Natural killer cell (primary cell): Measurements from ENCODE around the gene KIAA0408. TPM values are rescaled to one million over a fixed set of nuclear protein-coding genes. Genes with fewer than 3 reads are reported as not detected.
A peak's percentile ranks its signal among the peaks of the same experiment; 100 is the strongest.
"Not testable (repeated sequence)": the region's sequence is repeated elsewhere in the genome, so short reads cannot be mapped to it uniquely, and the experiment has no call there.

Source experiments
- ATAC-seq, 3 donors: fragments of 150-1000 bp in 2 of 3; fragments of 200-7000 bp in 1 of 3; cut with Tn5 transposase; 1 replicate in 1 of 3; 2 replicates in 2 of 3; pipeline ENCODE4 v1.10.0; 2021; ENCODE audit warnings: mild to moderate bottlenecking in 2 of 3, moderate library complexity in 2 of 3
- DNase-seq, 2 donors: peaks; one replicate each; pipeline versions ENCODE4 v3.0.0 to v3.0.0-alpha.2; 2013 to 2021; ENCODE audit warnings: mixed read lengths in 1 of 2
- H3K27ac ChIP-seq: one replicate; pipeline ENCODE4 v1.5.1; 2013; ENCODE audit warnings: mild to moderate bottlenecking, low read length
- H3K27me3 ChIP-seq: one replicate; pipeline ENCODE4 v1.6.1; 2013; ENCODE audit warnings: low read length; ENCODE audit not compliant: control insufficient read depth, insufficient read depth
- H3K36me3 ChIP-seq: one replicate; pipeline ENCODE4 v1.6.1; 2013; ENCODE audit warnings: low read length; ENCODE audit not compliant: control insufficient read depth, insufficient read depth
- H3K4me1 ChIP-seq: one replicate; pipeline ENCODE4 v1.6.1; 2013; ENCODE audit warnings: low read length; ENCODE audit not compliant: control insufficient read depth, insufficient read depth
- H3K4me3 ChIP-seq: one replicate; pipeline ENCODE4 v1.5.1; 2013; ENCODE audit warnings: low read length
- H3K9me3 ChIP-seq: one replicate; pipeline ENCODE4 v1.6.1; 2013; ENCODE audit warnings: low read length; ENCODE audit not compliant: control insufficient read depth, insufficient read depth
- H3K27ac Mint-ChIP-seq, 2 donors: one replicate each; pipeline ENCODE4 v1.8.0; 2022; ENCODE audit warnings: mild to moderate bottlenecking in 2 of 2, mixed read lengths in 2 of 2, moderate library complexity in 1 of 2
- H3K27me3 Mint-ChIP-seq, 2 donors: one replicate each; pipeline ENCODE4 v1.8.0; 2022; ENCODE audit warnings: low read depth in 2 of 2, mixed read lengths in 2 of 2
- H3K36me3 Mint-ChIP-seq: one replicate; pipeline ENCODE4 v1.8.0; 2022; ENCODE audit warnings: mixed read lengths
- H3K4me1 Mint-ChIP-seq, 2 donors: one replicate each; pipeline ENCODE4 v1.8.0; 2022; ENCODE audit warnings: mixed read lengths in 2 of 2
- H3K4me3 Mint-ChIP-seq: one replicate; pipeline ENCODE4 v1.8.0; 2022; ENCODE audit warnings: mild to moderate bottlenecking, moderate library complexity, mixed read lengths
- H3K9me3 Mint-ChIP-seq, 2 donors: one replicate each; pipeline ENCODE4 v1.8.0; 2022; ENCODE audit warnings: mixed read lengths in 2 of 2
- CTCF ChIP-seq: fragments of 200-600 bp; IDR thresholded peaks from one replicate; pipeline ENCODE4 v1.8.0; 2022; ENCODE audit warnings: antibody characterized with exemption
- WGBS: methylation state at CpG from one replicate; pipeline ENCODE4 v1.1.7; 2013; ENCODE audit warnings: missing lambda C conversion rate; ENCODE audit not compliant: insufficient coverage; 5-methylcytosine and 5-hydroxymethylcytosine counted together
- intact Hi-C: fragments of 100-400 bp; cut with micrococcal nuclease; formaldehyde crosslinking; loops from one replicate; pipeline ENCODE4 v1.14.2; 2022
- total RNA-seq, 4 donors: library from RNA; stranded (reverse); fragments of 120-200 nt in 1 of 4; gene quantifications; one replicate each; pipeline versions ENCODE4 v1.2.3 to v1.2.4, GENCODE V29; 2013 to 2022

KIAA0408 gene
- total RNA-seq, 3 donors from 2014 or later (not counting 1 experiment from before 2014, with no cell fraction given) = 0.58 TPM; not detected in 2

- H3K36me3 Mint-ChIP-seq = no peaks in the 10 kb centered on the region
- H3K4me3 Mint-ChIP-seq = no peak overlapping the region
- 73% methylated on average over 5 of the region's 7 CpGs for WGBS
- ATAC-seq (no peak), DNase-seq (no peak)
- Histone ChIP-seq H3K36me3 (no peaks in the 10 kb centered on the region), H3K27me3 (no peaks in the 10 kb centered on the region), H3K4me1 (no peaks in the 10 kb centered on the region), H3K9me3 (no peaks in the 10 kb centered on the region), H3K27ac (no peak overlapping the region), H3K4me3 (no peak overlapping the region)
- no peak overlapping the region for H3K27ac Mint-ChIP-seq
- intact Hi-C loops = no loop called here
- H3K9me3 Mint-ChIP-seq = no peaks in the 10 kb centered on the region
- peaks cover 0 to 8% of the 10 kb centered on the region in 2 donors for H3K27me3 Mint-ChIP-seq
- H3K4me1 Mint-ChIP-seq = no peaks in the 10 kb centered on the region
- no peak for TF ChIP-seq CTCF
Measured at GRCh38 chr6:127435626-127436220, 23.5 kb downstream of the KIAA0408 start.

GRCh38 chr6:127434651-127435050, 24.5 kb downstream of the KIAA0408 start:
- Mint-ChIP-seq H3K4me3 (no peak overlapping the region), H3K4me1 (no peaks in the 10 kb centered on the region), H3K9me3 (no peaks in the 10 kb centered on the region), H3K27me3 (peaks cover 0 to 6% of the 10 kb centered on the region in 2 donors), H3K27ac (no peak overlapping the region), H3K36me3 (no peaks in the 10 kb centered on the region)
- Histone ChIP-seq H3K27me3 (no peaks in the 10 kb centered on the region), H3K9me3 (no peaks in the 10 kb centered on the region), H3K36me3 (no peaks in the 10 kb centered on the region), H3K27ac (no peak overlapping the region), H3K4me3 (no peak overlapping the region), H3K4me1 (no peaks in the 10 kb centered on the region)
- DNase-seq = no peak
- intact Hi-C loops = no loop called here
- no peak for TF ChIP-seq CTCF
- no peak for ATAC-seq

- H3K27me3 ChIP-seq, H3K27ac ChIP-seq, H3K36me3 Mint-ChIP-seq, ATAC-seq, H3K4me1 ChIP-seq, intact Hi-C loops, H3K4me3 Mint-ChIP-seq, DNase-seq, H3K27ac Mint-ChIP-seq, H3K4me3 ChIP-seq, H3K9me3 ChIP-seq, H3K27me3 Mint-ChIP-seq, H3K9me3 Mint-ChIP-seq, H3K36me3 ChIP-seq, H3K4me1 Mint-ChIP-seq: not testable (repeated sequence)
- 81% methylated on average over 9 of the region's 9 CpGs for WGBS
Measured at GRCh38 chr6:127428562-127428961, 30.6 kb downstream of the KIAA0408 start.

GRCh38 chr6:127423921-127424320, 35.3 kb downstream of the KIAA0408 start:
- Mint-ChIP-seq H3K4me1 (peaks cover 6 to 7% of the 10 kb centered on the region in 2 donors), H3K27me3 (peaks cover 0 to 3% of the 10 kb centered on the region in 2 donors), H3K4me3 (no peak overlapping the region), H3K27ac (no peak overlapping the region), H3K9me3 (no peaks in the 10 kb centered on the region), H3K36me3 (no peaks in the 10 kb centered on the region)
- H3K4me3 ChIP-seq = no peak overlapping the region
- TF ChIP-seq CTCF = no peak
- H3K4me1 ChIP-seq = no peaks in the 10 kb centered on the region
- 8% methylated on average over 2 of the region's 2 CpGs for WGBS
- no peak for ATAC-seq
- no peaks in the 10 kb centered on the region for H3K27me3 ChIP-seq
- DNase-seq = no peak
- no peaks in the 10 kb centered on the region for H3K36me3 ChIP-seq
- intact Hi-C loops = no loop called here
- H3K27ac ChIP-seq = no peak overlapping the region
- no peaks in the 10 kb centered on the region for H3K9me3 ChIP-seq

GRCh38 chr6:127421164-127421563, 38.0 kb downstream of the KIAA0408 start:
- WGBS = 67% methylated on average over 3 of the region's 3 CpGs
- H3K36me3 ChIP-seq, H3K27me3 ChIP-seq, H3K27ac ChIP-seq, H3K4me3 Mint-ChIP-seq, H3K36me3 Mint-ChIP-seq, H3K9me3 Mint-ChIP-seq, H3K4me1 Mint-ChIP-seq, H3K9me3 ChIP-seq, H3K4me1 ChIP-seq, H3K4me3 ChIP-seq, DNase-seq, ATAC-seq, H3K27me3 Mint-ChIP-seq: not testable (repeated sequence)
- peak overlapping the region in 1 of 2 donors; percentile 75 for H3K27ac Mint-ChIP-seq
- intact Hi-C loops = loop anchor here (2.0 kb wide), 1 partner anchor 118 kb away; no protein-coding TSS in a partner anchor
